ENCODE results near the gene NSUN6.

The NSUN6 gene

GRCh38 chr10:18557960-18558359 lies 93.4 kb downstream of the NSUN6 start:
- no peak for DNase-seq (ENCODE audit: low spot score)

GRCh38 chr10:18556522-18557147 lies 94.8 kb downstream of the NSUN6 start:
- DNase-seq (ENCODE audit: low spot score): no peak

GRCh38 chr10:18554479-18554878 lies 96.9 kb downstream of the NSUN6 start:
- no peak for DNase-seq (ENCODE audit: low spot score)

GRCh38 chr10:18551473-18551872 lies 99.9 kb downstream of the NSUN6 start:
- DNase-seq (ENCODE audit: low spot score): no peak

GRCh38 chr10:18549105-18549504 lies 102.3 kb downstream of the NSUN6 start:
- DNase-seq (ENCODE audit: low spot score): no peak

- DNase-seq (ENCODE audit: low spot score): no peak
These were observed 105.6 kb downstream of the NSUN6 start for GRCh38 chr10:18545621-18546305.

- DNase-seq (ENCODE audit: low spot score): no peak
These were observed 108.6 kb downstream of the NSUN6 start for GRCh38 chr10:18542832-18543231.

- no peak for DNase-seq (ENCODE audit: low spot score)
These were observed 111.2 kb downstream of the NSUN6 start for GRCh38 chr10:18540195-18540594.

GRCh38 chr10:18539335-18539734 lies 112.1 kb downstream of the NSUN6 start:
- no peak for DNase-seq (ENCODE audit: low spot score)

- DNase-seq (ENCODE audit: low spot score): no peak
These were observed 117.5 kb downstream of the NSUN6 start for GRCh38 chr10:18533896-18534295.

GRCh38 chr10:18532881-18533535 lies 118.4 kb downstream of the NSUN6 start:
- DNase-seq (ENCODE audit: low spot score): no peak

GRCh38 chr10:18528292-18528691 lies 123.1 kb downstream of the NSUN6 start:
- DNase-seq (ENCODE audit: low spot score): no peak

GRCh38 chr10:18527687-18528086 lies 123.7 kb downstream of the NSUN6 start:
- no peak for DNase-seq (ENCODE audit: low spot score)

- no peak for DNase-seq (ENCODE audit: low spot score)
These were observed 127.5 kb downstream of the NSUN6 start for GRCh38 chr10:18523858-18524257.

- no peak for DNase-seq (ENCODE audit: low spot score)
These were observed 128.4 kb downstream of the NSUN6 start for GRCh38 chr10:18523025-18523424.

- no peak for DNase-seq (ENCODE audit: low spot score)
These were observed 134.5 kb downstream of the NSUN6 start for GRCh38 chr10:18516851-18517250.

GRCh38 chr10:18514537-18514936 lies 136.8 kb downstream of the NSUN6 start:
- DNase-seq (ENCODE audit: low spot score): no peak

- no peak for DNase-seq (ENCODE audit: low spot score)
These were observed 142.8 kb downstream of the NSUN6 start for GRCh38 chr10:18508587-18508986.

GRCh38 chr10:18505456-18506118 lies 145.8 kb downstream of the NSUN6 start:
- DNase-seq (ENCODE audit: low spot score): no peak

- DNase-seq (ENCODE audit: low spot score): no peak
These were observed 147.2 kb downstream of the NSUN6 start for GRCh38 chr10:18504161-18504560.

GRCh38 chr10:18501629-18502028 lies 149.8 kb downstream of the NSUN6 start:
- DNase-seq (ENCODE audit: low spot score): no peak

- no peak for DNase-seq (ENCODE audit: low spot score)
These were observed 150.2 kb downstream of the NSUN6 start for GRCh38 chr10:18501198-18501597.

GRCh38 chr10:18500576-18500975 lies 150.8 kb downstream of the NSUN6 start:
- no peak for DNase-seq (ENCODE audit: low spot score)

All from iPS-NIHi11 (cell line).